NCI-H1930 (cell line): ENCODE data around the gene MRPL20.
"Not testable (repeated sequence)": the region's sequence is repeated elsewhere in the genome, so short reads cannot be mapped to it uniquely, and the experiment has no call there.

Source experiments
- DNase-seq, 2 experiments: peaks; one replicate each; lab custom pipeline; 2025; lab: John Stamatoyannopoulos, UW

The MRPL20 gene

DNA sequence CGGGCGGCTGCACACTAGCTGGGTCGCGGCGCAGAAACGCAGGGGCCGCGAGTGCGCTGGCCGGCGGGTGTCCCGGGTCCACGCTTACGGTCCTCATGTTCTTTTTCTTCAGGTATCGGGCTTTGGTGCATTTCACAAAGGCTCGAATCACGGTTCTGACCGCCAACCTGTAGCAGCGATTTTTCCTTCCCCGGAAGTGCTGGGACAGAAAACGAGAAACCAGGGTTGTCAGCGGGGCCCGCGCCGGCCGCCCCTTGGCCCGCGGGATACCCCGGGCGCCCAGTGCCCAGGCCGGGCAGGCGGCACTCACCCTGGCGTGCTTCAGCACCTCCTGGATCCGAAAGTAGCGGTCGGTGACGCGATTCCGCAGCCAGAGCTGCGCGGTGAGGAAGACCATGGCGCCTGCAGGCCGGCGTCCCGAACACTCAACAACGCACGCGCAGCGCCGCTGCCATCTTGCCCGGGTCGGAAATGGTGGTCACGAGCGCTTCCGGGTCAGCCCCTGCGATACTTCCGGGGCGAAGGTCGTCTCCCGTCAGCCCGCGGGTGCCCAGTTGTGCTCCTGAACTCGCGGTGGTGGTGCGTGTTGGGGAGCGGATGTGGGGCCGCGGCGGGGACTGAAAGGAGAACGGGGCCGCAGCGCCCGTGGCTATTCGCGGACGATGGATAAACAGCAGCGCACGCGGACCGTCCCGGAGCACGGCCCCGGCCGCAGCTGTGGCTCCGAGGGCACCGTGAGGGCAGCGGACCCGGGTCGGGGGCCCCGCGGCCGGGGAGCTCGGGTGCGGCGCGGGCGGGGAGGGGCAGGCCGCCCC, at the start of gene MRPL20:
TSS of gene MRPL20 (minus strand) at position 473 of the 815 bp plus-strand sequence. CDS start at position 397, 76 bp downstream.
- DNase-seq, result peak; percentile 81 to 93

DNA sequence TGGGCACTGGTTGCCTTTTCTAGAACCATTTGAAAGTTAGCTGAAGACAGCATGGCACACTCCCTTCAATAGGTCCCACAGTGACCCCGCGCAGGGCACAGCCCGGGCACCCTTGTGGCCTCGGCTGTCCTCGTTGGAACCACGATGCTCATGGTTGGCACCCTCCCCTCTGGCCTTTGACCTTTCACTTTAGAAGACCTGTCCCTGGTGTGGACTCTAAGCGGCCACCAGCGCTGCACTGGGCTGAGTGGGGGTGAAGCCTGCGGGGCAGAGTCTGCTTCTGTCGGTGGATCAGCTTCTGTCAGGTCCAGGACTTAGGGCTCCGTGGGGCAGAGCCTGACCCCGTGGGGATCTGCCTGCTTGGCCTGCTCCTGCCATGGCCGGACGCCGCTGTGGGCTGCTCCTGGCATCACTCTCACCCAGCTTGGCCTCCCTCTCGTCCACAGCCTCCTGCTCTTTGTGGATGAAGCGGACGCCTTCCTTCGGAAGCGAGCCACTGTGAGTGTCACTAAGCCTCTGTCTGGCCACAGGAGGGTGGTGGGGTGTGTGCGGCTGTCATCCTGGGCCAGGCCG, 49.7 kb upstream of the MRPL20 start:
- DNase-seq, result not testable (repeated sequence)

DNA sequence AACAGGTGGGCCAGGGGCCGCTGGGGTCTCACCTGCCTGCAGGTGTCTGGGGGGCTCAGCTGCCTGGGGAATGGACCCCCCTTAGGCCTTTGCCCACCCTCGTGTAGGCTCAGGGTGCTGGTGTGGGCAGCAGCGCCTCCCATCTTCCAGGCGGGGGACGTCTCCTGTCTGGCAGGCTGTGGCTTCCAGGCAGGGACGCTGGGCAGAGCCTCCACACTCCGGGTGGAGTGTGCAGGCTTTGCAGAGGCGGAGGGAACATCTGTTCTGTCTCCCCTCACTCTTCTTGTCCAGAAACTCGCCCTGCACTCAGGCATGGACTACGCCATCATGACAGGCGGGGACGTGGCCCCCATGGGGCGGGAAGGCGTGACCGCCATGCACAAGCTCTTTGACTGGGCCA, 48.8 kb upstream of the MRPL20 start:
- DNase-seq, result not testable (repeated sequence)

DNA sequence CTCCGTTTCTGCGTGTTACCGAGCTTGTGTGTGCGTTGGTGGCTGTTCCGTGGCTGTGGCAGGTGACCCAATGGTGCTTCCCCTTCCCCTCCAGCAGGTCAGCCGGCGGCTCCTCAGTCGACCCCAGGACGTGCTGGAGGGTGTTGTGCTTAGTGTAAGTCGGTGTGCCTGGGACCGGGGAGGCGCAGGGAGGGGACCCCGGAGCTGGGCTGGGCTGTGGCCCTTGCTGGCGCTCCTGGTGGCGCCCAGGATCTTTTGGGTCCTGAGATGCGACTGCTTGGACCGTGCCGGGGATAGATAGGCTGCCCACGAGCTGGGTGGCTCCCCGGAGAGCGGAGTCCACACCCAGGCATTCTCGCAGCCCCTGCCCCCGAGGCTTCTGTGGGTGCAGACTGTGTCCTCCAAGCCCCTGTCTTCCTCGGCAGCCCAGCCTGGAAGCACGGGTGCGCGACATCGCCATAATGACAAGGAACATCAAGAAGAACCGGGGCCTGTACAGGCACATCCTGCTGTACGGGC, 48.3 kb upstream of the MRPL20 start:
- no peak for DNase-seq

DNA sequence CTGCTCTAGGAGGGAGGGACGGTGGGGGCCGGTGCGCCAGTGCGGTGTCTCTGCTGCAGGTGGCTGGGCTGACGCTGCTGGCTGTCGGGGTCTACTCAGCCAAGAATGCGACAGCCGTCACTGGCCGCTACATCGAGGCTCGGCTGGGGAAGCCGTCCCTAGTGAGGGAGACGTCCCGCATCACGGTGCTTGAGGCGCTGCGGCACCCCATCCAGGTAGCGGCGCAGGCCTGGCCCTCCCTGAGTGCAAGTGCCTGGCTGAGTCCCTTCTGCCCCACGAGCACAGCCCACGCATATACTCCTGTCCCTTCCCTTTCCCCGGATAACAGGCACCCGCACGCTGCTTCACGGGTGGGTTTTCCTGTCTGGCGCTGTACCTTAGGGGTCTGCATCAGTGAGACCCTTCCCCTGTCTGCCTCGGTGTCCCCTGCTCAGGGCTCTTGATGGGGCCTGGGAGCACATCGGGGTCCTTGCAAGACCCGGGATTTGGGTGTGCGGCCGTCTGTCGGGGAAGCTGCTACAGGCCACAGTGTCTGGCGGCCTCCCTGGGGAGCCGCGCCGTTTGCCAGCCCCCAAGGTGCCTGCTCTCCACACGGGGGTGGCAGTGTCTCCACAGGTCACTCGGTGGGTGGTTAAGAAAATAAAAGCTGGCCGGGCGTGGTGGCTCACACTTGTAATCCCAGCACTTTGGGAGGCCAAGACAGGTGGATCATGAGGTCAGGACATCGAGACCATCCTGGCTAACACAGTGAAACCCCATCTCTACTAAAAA, 47.4 kb upstream of the MRPL20 start:
- DNase-seq, result not testable (repeated sequence)

DNA sequence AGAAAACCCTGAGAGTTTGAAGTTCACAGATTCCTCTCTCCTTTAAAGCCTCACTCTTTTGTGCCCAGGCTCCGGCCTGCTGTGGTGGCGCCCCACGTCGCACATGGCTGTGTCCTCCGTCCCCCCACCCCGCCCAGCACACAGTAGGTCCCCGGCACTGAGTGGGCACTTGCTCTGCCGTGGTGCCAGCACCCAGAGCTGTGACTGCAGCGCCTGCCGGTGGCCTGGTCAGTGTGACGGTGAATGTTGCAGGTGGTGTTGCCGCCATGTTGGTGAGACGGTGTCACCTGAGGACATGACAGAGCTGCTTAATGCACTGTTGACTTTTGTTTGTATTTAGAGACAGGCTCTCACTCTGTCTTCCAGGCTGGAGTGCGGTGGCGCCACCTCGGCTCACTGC, 45.8 kb upstream of the MRPL20 start:
- no peak for DNase-seq

DNA sequence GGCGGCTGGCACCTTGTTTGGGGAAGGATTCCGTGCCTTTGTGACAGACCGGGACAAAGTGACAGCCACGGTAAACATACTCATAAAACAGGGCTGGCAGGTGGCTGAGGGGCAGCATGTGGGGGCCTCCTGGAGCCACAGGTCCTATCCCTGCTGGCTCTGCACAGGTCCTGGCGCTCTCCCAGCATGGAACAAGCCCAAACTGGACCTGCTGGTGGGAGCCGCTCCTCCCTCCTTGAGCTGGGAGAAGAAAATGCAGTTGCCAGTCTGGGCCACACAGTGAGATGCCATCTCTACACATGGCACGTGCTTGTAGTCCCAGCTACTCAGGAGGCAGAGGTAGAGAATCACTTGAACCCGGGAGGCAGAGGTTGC, 45.3 kb upstream of the MRPL20 start:
- not testable (repeated sequence) for DNase-seq

DNA sequence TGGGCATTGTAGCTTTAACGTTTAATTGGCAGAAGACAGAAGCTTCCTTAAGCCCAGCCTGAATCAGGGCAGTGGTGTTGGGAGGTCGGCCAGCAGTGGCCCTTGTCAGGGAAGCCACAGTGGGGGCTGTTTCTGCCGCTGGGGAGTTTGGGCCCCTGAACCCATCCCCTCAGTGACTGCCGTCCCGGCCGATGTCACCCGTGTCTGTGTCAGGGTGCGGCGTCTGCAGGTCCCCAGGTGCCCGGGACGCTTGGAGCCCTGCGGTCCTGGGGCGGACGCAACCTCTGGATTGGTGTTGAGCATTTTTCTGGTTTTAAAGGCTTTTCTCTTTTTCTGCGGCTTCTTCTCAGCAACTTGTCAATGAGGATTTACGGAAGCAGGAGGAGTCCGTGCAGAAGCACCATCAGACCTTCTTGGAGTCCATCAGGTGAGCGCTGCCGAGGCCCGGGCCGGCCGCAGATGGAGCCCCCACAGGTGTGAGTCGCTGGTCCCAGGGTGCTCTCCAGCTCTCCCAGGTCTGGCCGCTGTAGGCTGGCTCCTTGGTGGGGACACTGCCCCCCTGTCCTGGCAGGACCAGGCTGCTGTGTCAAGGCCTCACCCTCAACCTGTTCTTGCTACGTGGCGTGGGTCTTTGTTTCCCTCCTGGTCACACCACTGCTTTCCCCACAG, 44.7 kb upstream of the MRPL20 start:
- no peak for DNase-seq

DNA sequence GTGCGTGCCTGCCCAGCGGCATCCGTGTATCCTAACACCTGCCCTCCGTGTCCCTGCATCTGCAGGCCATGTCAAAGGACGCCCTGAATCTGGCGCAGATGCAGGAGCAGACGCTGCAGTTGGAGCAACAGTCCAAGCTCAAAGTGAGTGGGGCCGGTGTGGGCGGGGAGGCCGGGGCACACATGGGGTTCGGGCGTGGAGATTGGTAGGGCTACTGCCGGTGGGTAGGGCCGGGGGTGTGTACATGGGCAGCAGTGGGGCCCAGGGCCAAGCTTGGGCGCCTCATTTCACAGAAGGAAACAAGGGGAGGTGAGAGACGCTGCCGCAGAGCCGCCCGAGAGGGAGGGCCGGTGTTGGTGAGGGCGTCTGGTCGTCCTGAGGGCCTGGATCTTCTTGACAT, 43.5 kb upstream of the MRPL20 start:
- not testable (repeated sequence) for DNase-seq

DNA sequence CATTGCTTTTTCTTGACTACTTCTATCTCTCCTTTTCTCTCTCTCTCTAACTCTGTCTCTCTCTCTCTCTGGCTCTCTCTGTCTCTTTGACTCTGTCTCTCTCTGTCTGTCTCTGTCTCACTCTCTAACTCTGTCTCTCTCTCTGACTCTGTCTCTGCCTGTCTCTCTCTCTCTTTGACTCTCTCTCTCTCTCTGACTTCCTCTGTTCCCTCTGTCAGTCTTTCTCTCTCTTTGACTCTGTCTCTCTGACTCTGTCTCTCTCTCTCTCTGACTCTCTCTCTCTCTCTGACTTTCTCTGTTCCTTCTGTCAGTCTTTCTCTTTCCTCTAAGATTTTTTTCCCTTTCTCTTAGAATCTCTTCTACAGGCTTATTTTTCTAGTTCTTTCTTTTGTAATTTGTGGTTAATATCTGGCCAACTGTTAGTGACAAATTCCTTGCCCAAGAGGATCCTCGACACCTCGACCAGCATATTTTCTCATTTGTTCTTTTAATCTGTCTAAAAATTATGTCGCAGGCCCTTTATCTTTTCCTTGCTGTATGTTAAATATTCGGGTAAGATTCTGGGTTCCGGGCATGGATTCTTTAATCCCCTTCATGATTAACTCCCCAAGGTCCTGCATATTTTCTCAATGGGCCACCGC, 42.1 kb upstream of the MRPL20 start, which contains the start of gene ATAD3C:
TSS of gene ATAD3C (plus strand) at position 591 of the 641 bp plus-strand sequence. CDS start 995 bp downstream, outside the sequence.
- no peak for DNase-seq

DNA sequence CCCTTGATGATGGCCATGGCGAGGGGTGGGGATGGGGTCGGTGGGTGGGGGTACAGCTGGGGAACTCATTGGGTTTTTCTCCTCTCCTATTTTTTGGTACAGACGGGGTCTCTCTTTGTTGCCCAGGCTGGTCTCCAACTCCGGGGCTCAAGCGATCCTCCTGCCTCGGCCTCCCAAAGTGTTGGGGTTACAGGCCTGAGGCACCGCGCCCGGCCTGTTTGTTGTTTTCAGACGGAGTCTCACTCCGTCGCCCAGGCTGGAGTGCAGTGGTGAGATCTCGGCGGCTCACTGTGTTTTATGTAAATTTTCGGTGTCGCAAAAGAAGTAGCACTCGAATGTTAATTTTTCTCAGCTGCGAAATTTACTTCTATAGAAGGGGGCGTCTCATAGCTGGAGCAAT, 39.5 kb upstream of the MRPL20 start:
- DNase-seq, result not testable (repeated sequence)

DNA sequence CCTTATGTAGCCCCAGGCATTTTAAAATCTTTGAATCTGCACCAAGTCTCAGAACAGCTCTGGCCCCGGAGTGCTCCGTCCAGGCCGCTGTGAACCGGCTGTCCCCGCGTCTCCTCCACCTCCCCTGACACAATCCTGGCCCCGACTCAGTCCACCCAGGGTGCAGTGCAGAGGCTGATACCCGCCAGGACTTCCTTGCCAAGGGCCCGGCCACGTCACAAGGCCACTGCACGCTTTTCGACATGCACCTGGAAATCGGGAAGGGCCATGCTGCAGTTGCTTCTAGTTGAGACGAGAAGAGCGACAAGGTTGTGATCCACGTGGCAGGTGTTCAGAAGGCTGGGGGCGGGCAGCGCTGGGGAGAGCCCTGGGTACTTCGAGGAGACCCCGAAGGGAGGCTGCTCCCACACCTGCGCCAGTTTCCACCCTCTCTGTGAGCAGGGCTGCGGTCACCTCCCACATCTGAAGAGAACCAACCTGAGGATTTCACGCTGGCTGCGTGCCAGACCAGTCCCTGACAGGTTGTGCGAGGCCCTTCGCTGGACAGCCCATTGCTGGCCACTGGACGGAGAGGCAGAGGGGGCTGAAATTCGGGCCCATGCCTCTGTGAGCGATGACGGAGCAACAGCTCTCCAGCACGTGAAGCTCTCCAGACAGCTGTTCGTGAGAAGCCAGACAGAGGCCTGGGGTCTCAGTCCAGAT, 35.1 kb upstream of the MRPL20 start:
- no peak for DNase-seq

DNA sequence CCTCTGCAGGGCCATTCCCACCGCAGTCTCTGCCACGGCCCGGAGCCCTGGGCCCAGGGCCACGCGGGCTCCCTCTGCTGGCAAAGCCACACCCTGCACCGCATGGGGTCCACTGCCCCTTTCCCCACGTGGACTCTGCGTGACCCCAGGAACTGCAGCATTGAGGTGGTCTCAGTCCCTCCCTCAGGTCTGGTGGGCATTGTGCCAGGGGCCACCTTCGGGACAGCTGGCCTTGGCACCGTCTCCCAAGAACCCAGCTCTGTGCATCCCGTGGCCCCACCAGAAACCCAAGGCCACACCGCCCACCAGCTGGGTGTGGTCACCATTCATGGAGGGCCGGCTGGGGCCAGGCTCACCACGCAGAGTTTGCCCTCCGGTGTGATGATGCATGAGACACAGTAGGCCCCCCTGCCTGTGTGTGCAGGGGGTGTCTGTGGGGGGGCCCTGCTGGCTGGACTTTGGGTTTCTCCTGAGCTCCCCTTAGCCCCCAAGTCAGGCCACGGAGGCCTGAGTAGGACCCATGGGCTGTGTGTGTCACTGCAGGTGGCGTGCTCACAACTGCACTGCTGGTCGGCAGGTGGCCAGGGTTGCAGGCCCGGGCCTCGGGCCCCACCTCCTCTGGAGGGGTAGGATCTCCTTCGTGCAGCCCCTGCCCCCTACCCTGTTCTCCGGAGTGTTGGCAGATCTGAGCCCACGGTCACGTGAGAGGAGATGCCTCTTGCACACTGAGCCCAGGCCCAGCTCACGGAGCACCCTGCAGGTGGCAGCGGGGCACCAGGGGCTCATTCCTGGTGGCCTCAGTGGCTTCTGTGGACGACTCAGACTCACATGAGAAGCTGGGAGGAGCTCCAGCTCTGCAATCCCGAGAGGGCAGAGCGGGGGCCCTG, 34.2 kb upstream of the MRPL20 start:
- DNase-seq, result no peak

DNA sequence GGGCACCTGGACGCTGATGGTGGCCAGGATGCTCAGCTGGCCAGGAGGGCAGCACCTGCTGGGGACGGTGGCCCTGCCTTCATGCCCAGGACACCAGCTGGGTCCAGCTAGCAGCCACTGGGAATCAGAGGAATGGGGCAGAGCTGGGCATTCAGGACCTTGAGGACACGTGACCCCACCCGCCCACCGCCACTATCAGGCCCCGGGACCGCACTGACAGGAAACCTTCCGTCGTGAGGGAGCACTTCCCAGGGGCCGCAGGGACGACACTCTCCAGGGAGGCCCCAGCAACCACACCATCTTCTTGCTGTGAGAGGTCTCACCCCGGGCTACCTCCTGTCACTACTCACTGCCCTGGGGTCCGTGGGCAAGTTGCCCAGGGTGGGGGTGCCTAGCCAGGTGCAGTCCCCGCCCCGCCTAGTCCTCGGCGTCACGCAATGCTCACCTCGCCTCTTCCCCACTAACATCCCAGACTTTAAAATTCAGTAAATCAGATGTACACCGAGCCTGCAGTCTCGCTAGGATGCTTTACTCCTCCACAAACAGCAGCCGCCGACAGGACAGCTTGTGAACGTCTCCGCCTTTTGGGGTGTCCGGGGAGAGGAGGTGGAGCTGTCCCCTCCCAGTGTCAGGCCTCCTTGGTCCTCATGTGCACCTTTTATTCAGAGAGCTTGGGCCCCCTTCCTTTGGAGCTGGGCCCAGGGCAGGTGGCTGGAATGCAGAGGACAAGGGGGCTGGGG, 33.3 kb upstream of the MRPL20 start:
- DNase-seq, result no peak

DNA sequence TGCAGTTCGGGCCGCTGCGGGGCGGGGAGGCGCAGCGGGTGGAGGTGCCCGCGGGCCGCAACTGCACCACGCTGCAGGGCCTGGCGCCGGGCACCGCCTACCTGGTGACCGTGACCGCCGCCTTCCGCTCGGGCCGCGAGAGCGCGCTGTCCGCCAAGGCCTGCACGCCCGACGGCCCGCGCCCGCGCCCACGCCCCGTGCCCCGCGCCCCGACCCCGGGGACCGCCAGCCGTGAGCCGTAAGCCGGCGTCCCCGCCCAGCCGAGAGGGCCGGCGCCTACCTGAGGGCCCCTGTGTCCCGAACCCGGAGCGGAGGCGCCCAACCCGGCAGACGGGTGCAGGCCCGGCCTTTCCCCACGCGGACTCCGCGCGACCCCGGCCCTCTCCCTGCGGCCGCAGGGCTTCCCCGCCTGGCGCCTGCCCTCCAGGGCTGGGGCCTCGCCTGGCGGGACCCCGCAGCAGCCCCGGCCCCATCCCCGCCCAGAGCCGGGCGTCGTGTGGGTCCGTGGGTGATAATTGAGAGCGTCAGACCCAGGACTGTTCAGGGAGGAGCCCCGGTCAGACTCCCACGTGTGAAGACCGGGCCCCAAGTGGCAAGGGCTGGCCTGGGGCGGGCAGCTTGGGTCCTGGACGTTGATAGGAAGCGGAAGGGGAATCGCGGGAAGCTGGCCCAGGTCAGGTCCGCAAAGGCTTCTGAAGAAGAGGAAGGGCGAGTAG, 32.6 kb upstream of the MRPL20 start:
- no peak for DNase-seq

DNA sequence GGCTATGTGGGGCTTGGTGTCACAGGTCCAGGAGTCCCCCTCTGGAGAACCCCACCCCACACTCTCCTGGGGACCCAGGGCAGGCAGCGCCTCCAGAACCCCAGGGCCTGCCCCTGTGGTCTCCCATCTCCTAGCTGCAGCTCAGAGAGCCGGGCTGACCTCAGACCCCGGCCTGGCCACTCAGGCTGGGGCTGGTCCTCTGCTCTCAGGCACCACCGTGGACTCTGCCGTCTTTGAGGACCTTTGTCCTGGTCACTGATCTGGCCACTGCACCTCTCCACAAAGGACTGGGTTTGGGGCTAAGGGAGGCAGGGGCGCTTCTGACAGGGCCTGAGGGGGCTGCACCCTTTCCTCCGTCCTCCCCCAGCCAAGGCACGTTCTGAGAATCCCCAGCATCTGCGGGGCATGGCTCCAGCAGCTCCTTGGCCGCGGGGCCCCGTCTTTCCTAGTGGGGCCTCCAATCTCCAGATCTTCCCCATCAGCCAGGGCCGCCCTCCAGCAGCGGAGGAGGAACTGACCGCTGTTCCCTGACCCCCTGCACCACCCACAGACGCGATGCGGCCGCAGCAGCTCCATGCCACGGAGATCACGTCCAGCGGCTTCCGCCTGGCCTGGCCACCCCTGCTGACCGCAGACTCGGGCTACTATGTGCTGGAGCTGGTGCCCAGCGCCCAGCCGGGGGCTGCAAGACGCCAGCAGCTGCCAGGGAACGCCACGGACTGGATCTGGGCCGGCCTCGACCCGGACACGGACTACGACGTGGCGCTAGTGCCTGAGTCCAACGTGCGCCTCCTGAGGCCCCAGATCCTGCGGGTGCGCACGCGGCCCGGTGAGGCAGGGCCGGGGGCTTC, 31.7 kb upstream of the MRPL20 start:
- DNase-seq, result no peak

DNA sequence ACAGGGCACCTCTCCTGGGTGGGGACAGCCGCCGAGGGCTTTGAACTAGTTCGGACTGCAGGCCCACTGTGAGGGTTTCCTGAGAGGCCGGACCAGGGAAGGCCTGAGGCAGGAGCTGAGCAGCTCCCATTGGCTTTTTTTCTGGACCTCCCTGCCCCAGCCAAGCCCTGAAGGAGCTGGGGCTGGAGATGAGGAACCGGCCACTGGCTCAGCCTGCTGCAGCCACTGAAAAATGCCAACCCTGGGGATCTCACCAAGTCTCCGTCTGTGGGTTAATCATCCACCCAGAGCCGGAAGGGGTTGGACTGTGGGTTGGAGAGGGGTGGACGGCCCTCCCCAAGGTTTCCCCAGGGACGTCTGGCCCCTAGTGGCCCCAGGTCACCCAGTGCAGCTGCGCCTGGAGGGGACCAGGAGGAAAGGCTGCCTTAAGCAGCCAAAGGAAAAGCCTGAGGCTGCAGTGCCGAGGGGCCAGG, 30.8 kb upstream of the MRPL20 start:
- DNase-seq, result no peak
